SU-DHL-6 (cell line): ENCODE measurements around the gene ARHGEF1.

ENCODE experiments used
- H2AFZ ChIP-seq: fragments of 200-600 bp; sonication (generic); 2 replicates; pipeline ENCODE4 v1.6.1; 2014; ENCODE audit warnings: low read depth, mild to moderate bottlenecking, moderate library complexity, mixed read lengths, antibody characterized with exemption, low read length; ENCODE audit not compliant: severe bottlenecking
- H3F3A ChIP-seq: fragments of 200-600 bp; shearing (Covaris generic); 2 replicates; pipeline ENCODE4 v1.6.0; 2016; ENCODE audit warnings: antibody characterized with exemption, mild to moderate bottlenecking; ENCODE audit not compliant: insufficient read depth
- H3K27ac ChIP-seq: fragments of 200-600 bp; sonication (generic); 2 replicates; pipeline ENCODE4 v1.5.1; 2016; ENCODE audit warnings: low read depth, mild to moderate bottlenecking, low read length, moderate library complexity, mixed read lengths
- H3K27me3 ChIP-seq: fragments of 200-600 bp; sonication (generic), shearing (Covaris generic); 2 replicates; pipeline ENCODE4 v1.6.0; 2014; ENCODE audit warnings: mild to moderate bottlenecking, low read length
- H3K36me3 ChIP-seq: fragments of 200-600 bp; sonication (generic); 2 replicates; pipeline ENCODE4 v1.6.1; 2014; ENCODE audit warnings: mild to moderate bottlenecking, low read length, mixed read lengths
- H3K4me2 ChIP-seq: fragments of 300-600, 200-600 bp; shearing (Covaris generic), sonication (generic); 2 replicates; pipeline ENCODE4 v1.6.0; 2014; ENCODE audit warnings: low read length, low read depth, mild to moderate bottlenecking; ENCODE audit not compliant: poor library complexity, severe bottlenecking
- H3K4me3 ChIP-seq: fragments of 200-600 bp; sonication (generic); 2 replicates; pipeline ENCODE4 v1.5.1; 2014; ENCODE audit warnings: antibody characterized with exemption, low read length, mild to moderate bottlenecking, mixed read lengths; ENCODE audit not compliant: insufficient read depth, poor library complexity, severe bottlenecking
- H3K79me2 ChIP-seq: fragments of 200-600 bp; sonication (generic); 2 replicates; pipeline ENCODE4 v1.6.1; 2014; ENCODE audit warnings: mild to moderate bottlenecking, low read length, moderate library complexity; ENCODE audit not compliant: insufficient read depth
- H3K9ac ChIP-seq: fragments of 200-600 bp; sonication (generic); 2 replicates; pipeline ENCODE4 v1.7.0; 2014; ENCODE audit warnings: mild to moderate bottlenecking, low read length
- H3K9me2 ChIP-seq: fragments of 200-600 bp; sonication (generic); replicated peaks from 2 replicates; pipeline ENCODE4 v1.6.1; 2014; ENCODE audit warnings: low read length; ENCODE audit not compliant: insufficient read depth
- H3K9me3 ChIP-seq: fragments of 200-600 bp; sonication (generic); 2 replicates; pipeline ENCODE4 v1.6.1; 2014; ENCODE audit warnings: low read length, mixed read lengths; ENCODE audit not compliant: insufficient read depth
- H4K20me1 ChIP-seq: fragments of 200-600 bp; sonication (generic); 2 replicates; pipeline ENCODE4 v1.6.1; 2014; ENCODE audit warnings: low read depth, mild to moderate bottlenecking, antibody characterized with exemption, low read length, moderate library complexity, mixed read lengths
- CTCF ChIP-seq: fragments of 200-600 bp; sonication (generic); IDR thresholded peaks from one replicate; pipeline ENCODE4 v1.5.1; 2017; ENCODE audit warnings: antibody characterized with exemption, mild to moderate bottlenecking, low read length, moderate library complexity; ENCODE audit not compliant: insufficient read depth, poor library complexity, severe bottlenecking
- EZH2phosphoT487 ChIP-seq: fragments of 200-600 bp; sonication (generic), shearing (Covaris generic); conservative IDR thresholded peaks from 2 replicates; pipeline ENCODE4 v1.6.1; 2018; ENCODE audit warnings: mild to moderate bottlenecking, antibody characterized with exemption, low read length, moderate library complexity, mixed read lengths

Gene ARHGEF1

DNA sequence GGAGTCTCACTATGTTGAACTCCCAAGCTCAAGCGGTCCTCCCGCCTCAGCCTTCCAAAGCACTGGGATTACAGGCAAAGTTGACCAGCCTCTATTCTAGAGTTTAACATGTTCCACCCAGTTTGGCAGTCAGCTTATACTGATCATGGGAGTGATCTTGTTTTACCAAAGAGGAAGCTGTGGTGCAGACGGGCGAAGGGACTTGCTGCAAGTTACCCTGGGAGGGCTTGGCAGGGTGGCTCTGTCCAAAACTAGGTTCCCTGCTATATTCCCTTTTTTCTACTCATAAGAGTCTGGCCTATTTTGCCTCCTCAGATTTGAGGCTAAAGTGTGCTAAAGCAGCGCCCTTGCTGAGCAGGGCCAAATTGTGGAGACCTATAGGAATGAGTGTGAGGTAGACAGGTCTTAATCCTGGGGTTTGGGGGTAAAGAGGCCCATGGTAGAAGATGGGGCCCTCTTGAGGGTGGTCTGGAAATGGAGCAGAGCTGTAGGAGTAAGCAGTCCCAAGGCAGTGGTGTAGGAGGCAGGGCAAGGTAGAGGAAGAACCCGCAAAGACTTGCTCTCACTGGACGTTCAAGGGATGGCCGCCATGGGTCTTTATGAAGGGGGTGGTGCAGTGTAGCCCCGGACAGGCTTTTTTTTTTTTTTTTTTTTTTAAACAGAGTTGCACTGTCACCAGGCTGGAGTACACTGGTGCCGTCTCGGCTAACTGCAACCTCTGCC lies 19.6 kb upstream of the ARHGEF1 start:
- peaks cover 70% of the 10 kb centered on the region for H3F3A ChIP-seq
- H3K9me2 ChIP-seq: no peaks in the 10 kb centered on the region
- peaks cover 30% of the 10 kb centered on the region; the same call in 1 of the 2 replicates for H4K20me1 ChIP-seq
- peaks cover 37% of the 10 kb centered on the region for H3K36me3 ChIP-seq
- no peak overlapping the region for H3K4me3 ChIP-seq
- H3K4me2 ChIP-seq: peak overlapping the region; percentile 66
- peak overlapping the region; percentile 84 for H3K27ac ChIP-seq
- H3K27me3 ChIP-seq: no peaks in the 10 kb centered on the region
- TF ChIP-seq EZH2phosphoT487 (no peak), CTCF (no peak)
- H3K79me2 ChIP-seq: peaks cover 80% of the 10 kb centered on the region
- H2AFZ ChIP-seq: no peak overlapping the region
- H3K9ac ChIP-seq: peak overlapping the region; percentile 97
- H3K9me3 ChIP-seq: no peaks in the 10 kb centered on the region

DNA sequence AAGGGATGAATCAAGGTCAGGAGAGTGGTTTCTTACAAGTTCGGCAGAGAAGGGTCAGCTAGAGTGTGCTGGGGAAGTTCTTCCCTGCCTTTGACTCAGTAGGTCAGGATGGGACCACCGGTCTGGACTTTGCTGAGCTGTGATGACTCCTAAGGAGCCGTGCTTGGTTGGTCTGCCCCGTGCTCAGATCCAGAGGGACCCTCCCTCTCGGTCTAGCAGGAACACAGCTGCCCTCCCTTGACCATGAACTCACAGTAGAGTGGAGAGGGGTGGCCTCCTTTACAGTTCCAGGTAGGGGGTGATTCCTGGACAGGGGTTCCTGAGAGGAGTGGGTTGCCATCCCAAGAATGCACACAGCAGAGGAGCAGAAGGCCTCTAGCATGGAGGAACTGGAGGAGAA lies 18.6 kb upstream of the ARHGEF1 start:
- Histone ChIP-seq H3F3A (peaks cover 74% of the 10 kb centered on the region), H3K4me3 (no peak overlapping the region), H3K27ac (peak overlapping the region; percentile 48), H3K36me3 (peaks cover 44% of the 10 kb centered on the region), H3K4me2 (peak overlapping the region; percentile 33), H3K27me3 (no peaks in the 10 kb centered on the region), H3K79me2 (peaks cover 81% of the 10 kb centered on the region), H3K9ac (peak overlapping the region; percentile 25; the same call in 1 of the 2 replicates), H2AFZ (no peak overlapping the region), H3K9me2 (no peaks in the 10 kb centered on the region), H3K9me3 (no peaks in the 10 kb centered on the region), H4K20me1 (peaks cover 30% of the 10 kb centered on the region; the same call in 1 of the 2 replicates)
- no peak for TF ChIP-seq EZH2phosphoT487
- TF ChIP-seq CTCF: no peak

- Histone ChIP-seq H3K9ac (peak overlapping the region; percentile 1; the same call in 1 of the 2 replicates), H3K27ac (peak overlapping the region; percentile 18), H3F3A (peaks cover 86% of the 10 kb centered on the region)
These were observed 16.7 kb upstream of the ARHGEF1 start for GRCh38 chr19:41866284-41866683.

More at GRCh38 chr19:41866284-41866683, 16.7 kb upstream of the ARHGEF1 start:
- TF ChIP-seq EZH2phosphoT487 (no peak), CTCF (no peak)
- peak overlapping the region; percentile 11 for H3K4me2 ChIP-seq
- H3K36me3 ChIP-seq: peaks cover 38% of the 10 kb centered on the region
- peaks cover 69% of the 10 kb centered on the region for H3K79me2 ChIP-seq
- H3K27me3 ChIP-seq: no peaks in the 10 kb centered on the region
- no peaks in the 10 kb centered on the region for H3K9me3 ChIP-seq
- H4K20me1 ChIP-seq: peaks cover 30% of the 10 kb centered on the region; the same call in 1 of the 2 replicates
- H3K9me2 ChIP-seq: no peaks in the 10 kb centered on the region
- no peak overlapping the region for H2AFZ ChIP-seq
- H3K4me3 ChIP-seq: no peak overlapping the region
